PC-3 (cell line): ENCODE data around the gene PPA1. TPM values are rescaled to one million over a fixed set of nuclear protein-coding genes. Genes with fewer than 3 reads are reported as not detected.

Experiments used
- ATAC-seq: fragments of 200-7000 bp; cut with Tn5 transposase; 2 replicates; pipeline ENCODE4 v1.9.1; 2020; ENCODE audit warnings: mild to moderate bottlenecking, moderate library complexity
- BruUV-seq: library from RNA; stranded (reverse); fragments of 400-500 nt; replicated peaks from 2 replicates; lab custom pipeline; 2021; lab: Mats Ljungman, UMichigan
- CTCF ChIA-PET: fragments of 300-600 bp; sonication (Branson Sonifier 250); formaldehyde crosslinking; loops from one replicate; lab custom pipeline; 2022; ENCODE audit warnings: antibody characterized with exemption; lab: Charles Lee
- POLR2A ChIA-PET: fragments of 300-600 bp; sonication (Branson Sonifier 250); formaldehyde crosslinking; loops from one replicate; lab custom pipeline; 2022; ENCODE audit warnings: antibody characterized with exemption; ENCODE audit not compliant: unreplicated experiment; lab: Charles Lee
- DNase-seq: peaks from one replicate; pipeline ENCODE4 v3.0.0-alpha.2; 2015
- H2AFZ ChIP-seq: fragments of 300-600 bp; sonication (generic); 2 replicates; pipeline ENCODE4 v1.6.0; 2016; ENCODE audit warnings: antibody characterized with exemption, low read length
- H3F3A ChIP-seq: fragments of 300-600 bp; sonication (generic); one replicate; pipeline ENCODE4 v1.6.0; 2017; ENCODE audit warnings: antibody characterized with exemption, low read length, control low read depth, mild to moderate bottlenecking; ENCODE audit not compliant: unreplicated experiment
- H3K27ac ChIP-seq: fragments of 300-600 bp; sonication (generic); 2 replicates; pipeline ENCODE4 v1.5.1; 2016; ENCODE audit warnings: mild to moderate bottlenecking, low read length
- H3K27me3 ChIP-seq: fragments of 300-600 bp; sonication (generic); 2 replicates; pipeline ENCODE4 v1.6.1; 2016; ENCODE audit warnings: low read length, mixed read lengths
- H3K36me3 ChIP-seq: fragments of 300-600 bp; sonication (generic); 2 replicates; pipeline ENCODE4 v1.6.1; 2016; ENCODE audit warnings: low read depth, mixed run types, low read length, mixed read lengths
- H3K4me1 ChIP-seq: fragments of 300-600 bp; sonication (generic); 2 replicates; pipeline ENCODE4 v1.5.1; 2016; ENCODE audit warnings: low read length; ENCODE audit not compliant: insufficient read depth
- H3K4me2 ChIP-seq: fragments of 300-600 bp; sonication (generic); 2 replicates; pipeline ENCODE4 v1.6.0; 2016; ENCODE audit warnings: low read length
- H3K4me3 ChIP-seq: fragments of 300-600 bp; sonication (generic); 2 replicates; pipeline ENCODE4 v1.5.1; 2016; ENCODE audit warnings: mild to moderate bottlenecking, low read length, mixed read lengths
- H3K79me2 ChIP-seq: fragments of 300-600 bp; sonication (generic); 2 replicates; pipeline ENCODE4 v1.6.1; 2017; ENCODE audit warnings: low read length, mixed read lengths
- H3K9ac ChIP-seq: fragments of 300-600 bp; sonication (generic); 2 replicates; pipeline ENCODE4 v1.6.0; 2016; ENCODE audit warnings: mild to moderate bottlenecking, low read length
- H3K9me2 ChIP-seq: fragments of 300-600 bp; sonication (generic); replicated peaks from 2 replicates; pipeline ENCODE4 v1.6.1; 2016; ENCODE audit warnings: mixed run types, low read length, mixed read lengths
- H3K9me3 ChIP-seq: fragments of 300-600 bp; sonication (generic); 2 replicates; pipeline ENCODE4 v1.6.1; 2016; ENCODE audit warnings: low read length, mixed read lengths
- H4K20me1 ChIP-seq: fragments of 300-600 bp; sonication (generic); 2 replicates; pipeline ENCODE4 v1.6.1; 2016; ENCODE audit warnings: low read length, mixed read lengths
- EZH2 ChIP-seq: fragments of 300-600 bp; sonication (generic); IDR thresholded peaks from one replicate; pipeline ENCODE4 v1.6.1; 2017; ENCODE audit warnings: antibody characterized with exemption, mild to moderate bottlenecking, low read length; ENCODE audit not compliant: unreplicated experiment
- EZH2phosphoT487 ChIP-seq: fragments of 300-600 bp; sonication (generic); IDR thresholded peaks from 2 replicates; pipeline ENCODE4 v1.6.1; 2018; ENCODE audit warnings: mild to moderate bottlenecking, antibody characterized with exemption, low read length, borderline replicate concordance
- intact Hi-C: fragments of 100-400 bp; cut with micrococcal nuclease; formaldehyde crosslinking; loops from 2 replicates; pipeline ENCODE4 v1.9.0; 2023
- total RNA-seq: library from RNA; depleted of rRNA; stranded (reverse); fragments of >200 nt; gene quantifications from 2 replicates; pipeline ENCODE4 v1.2.3, GENCODE V29; 2014
- TF ChIP-seq, protein P1 (sequence below): fragments of 300-600 bp; sonication (generic); conservative IDR thresholded peaks from 2 replicates; pipeline ENCODE4 v1.5.1; 2017; ENCODE audit warnings: antibody characterized with exemption, low read depth, mild to moderate bottlenecking, low read length

Gene PPA1
- total RNA-seq, 1 experiment from 2014 or later, result 440 TPM

GRCh38 chr10:70197235-70197945 lies 35.8 kb downstream of the PPA1 start:
- no peak for ATAC-seq
- peaks cover 8% of the 10 kb centered on the region for H3K4me1 ChIP-seq
- H3F3A ChIP-seq, result no peaks in the 10 kb centered on the region
- no peaks in the 10 kb centered on the region for H3K27me3 ChIP-seq
- no peak overlapping the region for H3K4me2 ChIP-seq
- intact Hi-C loops, result no loop called here
- H3K79me2 ChIP-seq, result no peaks in the 10 kb centered on the region
- no peaks in the 10 kb centered on the region for H3K9me3 ChIP-seq
- no peak for TF ChIP-seq EZH2phosphoT487
- TF ChIP-seq, protein P1, sequence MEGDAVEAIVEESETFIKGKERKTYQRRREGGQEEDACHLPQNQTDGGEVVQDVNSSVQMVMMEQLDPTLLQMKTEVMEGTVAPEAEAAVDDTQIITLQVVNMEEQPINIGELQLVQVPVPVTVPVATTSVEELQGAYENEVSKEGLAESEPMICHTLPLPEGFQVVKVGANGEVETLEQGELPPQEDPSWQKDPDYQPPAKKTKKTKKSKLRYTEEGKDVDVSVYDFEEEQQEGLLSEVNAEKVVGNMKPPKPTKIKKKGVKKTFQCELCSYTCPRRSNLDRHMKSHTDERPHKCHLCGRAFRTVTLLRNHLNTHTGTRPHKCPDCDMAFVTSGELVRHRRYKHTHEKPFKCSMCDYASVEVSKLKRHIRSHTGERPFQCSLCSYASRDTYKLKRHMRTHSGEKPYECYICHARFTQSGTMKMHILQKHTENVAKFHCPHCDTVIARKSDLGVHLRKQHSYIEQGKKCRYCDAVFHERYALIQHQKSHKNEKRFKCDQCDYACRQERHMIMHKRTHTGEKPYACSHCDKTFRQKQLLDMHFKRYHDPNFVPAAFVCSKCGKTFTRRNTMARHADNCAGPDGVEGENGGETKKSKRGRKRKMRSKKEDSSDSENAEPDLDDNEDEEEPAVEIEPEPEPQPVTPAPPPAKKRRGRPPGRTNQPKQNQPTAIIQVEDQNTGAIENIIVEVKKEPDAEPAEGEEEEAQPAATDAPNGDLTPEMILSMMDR, result no peak
- no peak for TF ChIP-seq EZH2
- H3K36me3 ChIP-seq, result peaks cover 38% of the 10 kb centered on the region
- H3K27ac ChIP-seq, result no peak overlapping the region
- CTCF ChIA-PET, result interaction anchor here (1.1 kb wide), 1 partner anchor 51 kb away, joined by 10 read pairs; the partner anchor contains the start of gene TYSND1
- no peaks in the 10 kb centered on the region for H4K20me1 ChIP-seq
- no peaks in the 10 kb centered on the region for H3K9me2 ChIP-seq
- POLR2A ChIA-PET, result no interaction called here
- no peak for DNase-seq
- H3K4me3 ChIP-seq, result no peak overlapping the region
- no peak overlapping the region for H3K9ac ChIP-seq
- no peak overlapping the region for H2AFZ ChIP-seq
- BruUV-seq, result no TSS peak

GRCh38 chr10:70193391-70193844 lies 39.8 kb downstream of the PPA1 start:
- ATAC-seq (no peak), DNase-seq (no peak)
- Histone ChIP-seq H3K4me2 (no peak overlapping the region), H3K4me1 (peaks cover 18% of the 10 kb centered on the region), H2AFZ (no peak overlapping the region), H3K36me3 (0 out of 2 replicates have a peak, but pooled peaks cover 3% of the 10 kb centered on the region), H3K9me3 (no peaks in the 10 kb centered on the region), H4K20me1 (no peaks in the 10 kb centered on the region), H3K27ac (no peak overlapping the region), H3K9ac (no peak overlapping the region), H3K27me3 (no peaks in the 10 kb centered on the region), H3K79me2 (no peaks in the 10 kb centered on the region), H3K4me3 (no peak overlapping the region), H3F3A (no peaks in the 10 kb centered on the region), H3K9me2 (no peaks in the 10 kb centered on the region)
- BruUV-seq, result no TSS peak
- ChIA-PET CTCF (interaction anchor here (1.3 kb wide), 1 partner anchor 47 kb away, joined by 6 read pairs; the partner anchor contains the start of gene TYSND1), POLR2A (interaction anchor here (0.6 to 0.7 kb wide), 2 partner anchors 23 to 185 kb away, joined by 3 to 6 read pairs; partner anchors contain the start of gene SAR1A)
- intact Hi-C loops, result loop anchor here (2.0 kb wide), 1 partner anchor 47 kb away; the partner anchor contains the start of gene TYSND1
- TF ChIP-seq, protein P1, result no peak
- TF ChIP-seq EZH2phosphoT487, result no peak
- TF ChIP-seq EZH2, result no peak
